ENCODE measurements around the gene SMURF1.

SMURF1 gene

GRCh38 chr7:98996150-98996552 is 147.8 kb downstream of the SMURF1 start:
- intact Hi-C loops (cut with micrococcal nuclease): no loop called here
- Mint-ChIP-seq H3K4me1 (ENCODE audit: low read depth) (no peaks in the 10 kb centered on the region), H3K4me3 (no peak overlapping the region), H3K27ac (no peak overlapping the region), H3K9me3 (no peaks in the 10 kb centered on the region), H3K27me3 (no peaks in the 10 kb centered on the region), H3K36me3 (ENCODE audit: low read depth) (peaks cover 91% of the 10 kb centered on the region)

- Mint-ChIP-seq H3K27ac (no peak overlapping the region), H3K36me3 (ENCODE audit: low read depth) (peaks cover 91% of the 10 kb centered on the region), H3K27me3 (no peaks in the 10 kb centered on the region), H3K4me1 (ENCODE audit: low read depth) (no peaks in the 10 kb centered on the region), H3K4me3 (no peak overlapping the region), H3K9me3 (no peaks in the 10 kb centered on the region)
- intact Hi-C loops (cut with micrococcal nuclease): no loop called here
These were observed 148.3 kb downstream of the SMURF1 start for GRCh38 chr7:98995523-98996149.

- H3K4me3 Mint-ChIP-seq: no peak overlapping the region
- no peak overlapping the region for H3K27ac Mint-ChIP-seq
- H3K4me1 Mint-ChIP-seq (ENCODE audit: low read depth): no peaks in the 10 kb centered on the region
- H3K9me3 Mint-ChIP-seq: no peaks in the 10 kb centered on the region
- H3K27me3 Mint-ChIP-seq: no peaks in the 10 kb centered on the region
- peaks cover 91% of the 10 kb centered on the region for H3K36me3 Mint-ChIP-seq (ENCODE audit: low read depth)
- intact Hi-C loops (cut with micrococcal nuclease): no loop called here
These were observed 148.8 kb downstream of the SMURF1 start for GRCh38 chr7:98995111-98995510.

- no peak overlapping the region for H3K4me3 Mint-ChIP-seq
- intact Hi-C loops (cut with micrococcal nuclease): no loop called here
- H3K9me3 Mint-ChIP-seq: no peaks in the 10 kb centered on the region
- H3K27me3 Mint-ChIP-seq: no peaks in the 10 kb centered on the region
- H3K36me3 Mint-ChIP-seq (ENCODE audit: low read depth): peaks cover 91% of the 10 kb centered on the region
- H3K4me1 Mint-ChIP-seq (ENCODE audit: low read depth): no peaks in the 10 kb centered on the region
- no peak overlapping the region for H3K27ac Mint-ChIP-seq
These were observed 149.6 kb downstream of the SMURF1 start for GRCh38 chr7:98994046-98994944.

- Mint-ChIP-seq H3K27me3 (no peaks in the 10 kb centered on the region), H3K9me3 (no peaks in the 10 kb centered on the region), H3K36me3 (ENCODE audit: low read depth) (peaks cover 91% of the 10 kb centered on the region), H3K4me3 (no peak overlapping the region), H3K4me1 (ENCODE audit: low read depth) (no peaks in the 10 kb centered on the region), H3K27ac (no peak overlapping the region)
- intact Hi-C loops (cut with micrococcal nuclease): no loop called here
These were observed 150.6 kb downstream of the SMURF1 start for GRCh38 chr7:98993024-98993897.

- intact Hi-C loops (cut with micrococcal nuclease): no loop called here
- H3K4me1 Mint-ChIP-seq (ENCODE audit: low read depth): no peaks in the 10 kb centered on the region
- H3K36me3 Mint-ChIP-seq (ENCODE audit: low read depth): peaks cover 97% of the 10 kb centered on the region
- no peak overlapping the region for H3K4me3 Mint-ChIP-seq
- no peak overlapping the region for H3K27ac Mint-ChIP-seq
- no peaks in the 10 kb centered on the region for H3K9me3 Mint-ChIP-seq
- no peaks in the 10 kb centered on the region for H3K27me3 Mint-ChIP-seq
These were observed 151.8 kb downstream of the SMURF1 start for GRCh38 chr7:98992076-98992475.

GRCh38 chr7:98991141-98991540 is 152.8 kb downstream of the SMURF1 start:
- Mint-ChIP-seq H3K27me3 (no peaks in the 10 kb centered on the region), H3K27ac (no peak overlapping the region), H3K4me3 (no peak overlapping the region), H3K36me3 (ENCODE audit: low read depth) (peaks cover 100% of the 10 kb centered on the region), H3K9me3 (peaks cover 1% of the 10 kb centered on the region), H3K4me1 (ENCODE audit: low read depth) (no peaks in the 10 kb centered on the region)
- intact Hi-C loops (cut with micrococcal nuclease): no loop called here

- Mint-ChIP-seq H3K4me3 (no peak overlapping the region), H3K36me3 (ENCODE audit: low read depth) (peaks cover 100% of the 10 kb centered on the region), H3K4me1 (ENCODE audit: low read depth) (no peaks in the 10 kb centered on the region), H3K27me3 (no peaks in the 10 kb centered on the region), H3K9me3 (peaks cover 9% of the 10 kb centered on the region), H3K27ac (no peak overlapping the region)
- intact Hi-C loops (cut with micrococcal nuclease): no loop called here
These were observed 153.6 kb downstream of the SMURF1 start for GRCh38 chr7:98990356-98990755.

GRCh38 chr7:98988641-98989040 is 155.3 kb downstream of the SMURF1 start:
- Mint-ChIP-seq H3K4me3 (no peak overlapping the region), H3K4me1 (ENCODE audit: low read depth) (no peaks in the 10 kb centered on the region), H3K9me3 (peaks cover 10% of the 10 kb centered on the region), H3K27ac (no peak overlapping the region), H3K27me3 (no peaks in the 10 kb centered on the region), H3K36me3 (ENCODE audit: low read depth) (peaks cover 100% of the 10 kb centered on the region)
- intact Hi-C loops (cut with micrococcal nuclease): no loop called here

- no peaks in the 10 kb centered on the region for H3K4me1 Mint-ChIP-seq (ENCODE audit: low read depth)
- peaks cover 10% of the 10 kb centered on the region for H3K9me3 Mint-ChIP-seq
- intact Hi-C loops (cut with micrococcal nuclease): no loop called here
- no peak overlapping the region for H3K4me3 Mint-ChIP-seq
- no peaks in the 10 kb centered on the region for H3K27me3 Mint-ChIP-seq
- peaks cover 100% of the 10 kb centered on the region for H3K36me3 Mint-ChIP-seq (ENCODE audit: low read depth)
- no peak overlapping the region for H3K27ac Mint-ChIP-seq
These were observed 158.0 kb downstream of the SMURF1 start for GRCh38 chr7:98985945-98986344.

- Mint-ChIP-seq H3K27ac (no peak overlapping the region), H3K27me3 (no peaks in the 10 kb centered on the region), H3K4me1 (ENCODE audit: low read depth) (no peaks in the 10 kb centered on the region), H3K4me3 (no peak overlapping the region), H3K9me3 (peaks cover 10% of the 10 kb centered on the region), H3K36me3 (ENCODE audit: low read depth) (peaks cover 100% of the 10 kb centered on the region)
- intact Hi-C loops (cut with micrococcal nuclease): no loop called here
These were observed 158.5 kb downstream of the SMURF1 start for GRCh38 chr7:98985406-98985805.

- H3K27me3 Mint-ChIP-seq: no peaks in the 10 kb centered on the region
- H3K36me3 Mint-ChIP-seq (ENCODE audit: low read depth): peaks cover 100% of the 10 kb centered on the region
- no peak overlapping the region for H3K27ac Mint-ChIP-seq
- no peaks in the 10 kb centered on the region for H3K4me1 Mint-ChIP-seq (ENCODE audit: low read depth)
- intact Hi-C loops (cut with micrococcal nuclease): no loop called here
- peaks cover 10% of the 10 kb centered on the region for H3K9me3 Mint-ChIP-seq
- no peak overlapping the region for H3K4me3 Mint-ChIP-seq
These were observed 159.8 kb downstream of the SMURF1 start for GRCh38 chr7:98984126-98984525.

- Mint-ChIP-seq H3K27ac (no peak overlapping the region), H3K9me3 (peaks cover 10% of the 10 kb centered on the region), H3K4me3 (no peak overlapping the region), H3K27me3 (no peaks in the 10 kb centered on the region), H3K4me1 (ENCODE audit: low read depth) (no peaks in the 10 kb centered on the region), H3K36me3 (ENCODE audit: low read depth) (peaks cover 100% of the 10 kb centered on the region)
- intact Hi-C loops (cut with micrococcal nuclease): no loop called here
These were observed 161.2 kb downstream of the SMURF1 start for GRCh38 chr7:98982686-98983085.

- H3K9me3 Mint-ChIP-seq: peaks cover 10% of the 10 kb centered on the region
- no peak overlapping the region for H3K4me3 Mint-ChIP-seq
- intact Hi-C loops (cut with micrococcal nuclease): no loop called here
- no peaks in the 10 kb centered on the region for H3K27me3 Mint-ChIP-seq
- H3K36me3 Mint-ChIP-seq (ENCODE audit: low read depth): peaks cover 100% of the 10 kb centered on the region
- H3K4me1 Mint-ChIP-seq (ENCODE audit: low read depth): no peaks in the 10 kb centered on the region
- no peak overlapping the region for H3K27ac Mint-ChIP-seq
These were observed 162.2 kb downstream of the SMURF1 start for GRCh38 chr7:98981701-98982100.

All from dendritic cell treated with granulocyte-macrophage colony-stimulating factor and Interleukin-4, amounts not matched to agents 40 ng/mL and 50 ng/mL, for 4 days (primary cell).